ENCODE results near the gene NGEF.

NGEF gene

DNA sequence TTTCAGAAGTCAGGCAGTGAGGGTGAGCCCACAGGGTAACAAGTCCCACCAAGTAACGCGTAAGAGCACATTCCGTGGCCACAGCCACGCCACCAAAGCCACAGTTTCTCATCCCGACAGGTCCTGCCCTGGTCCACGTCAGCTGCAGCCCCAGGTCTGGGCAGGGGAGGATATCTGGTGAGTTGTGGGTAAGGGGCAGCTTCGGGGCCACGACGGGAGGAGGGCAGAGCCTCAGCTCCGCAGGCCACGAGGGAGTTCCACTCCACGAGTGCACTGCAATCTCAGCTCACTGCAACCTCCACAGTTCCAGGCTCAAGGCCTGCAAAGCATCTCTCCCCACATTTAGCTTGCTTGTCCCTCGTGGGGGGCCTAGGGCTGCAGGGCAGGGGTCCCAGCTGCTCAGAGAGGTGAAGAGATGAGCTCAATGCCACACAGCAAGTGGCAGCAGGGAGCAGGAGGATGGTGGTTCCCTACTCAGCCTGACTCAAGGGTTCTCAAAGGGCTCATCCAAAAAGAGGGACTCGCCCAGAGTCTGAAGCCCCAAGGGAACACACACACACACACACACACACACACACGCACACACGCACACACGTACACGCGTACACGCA is 130.4 kb downstream of the NGEF start:
- H3K4me2 ChIP-seq (ENCODE audit: low read depth, low read length, poor library complexity, severe bottlenecking), result no peak overlapping the region
- H3K9ac ChIP-seq (ENCODE audit: low read length), result no peak overlapping the region
- no peak for TF ChIP-seq EZH2phosphoT487 (conservative IDR thresholded peaks at IDR 0.05; ENCODE audit: low read length)
- TF ChIP-seq, protein P1, sequence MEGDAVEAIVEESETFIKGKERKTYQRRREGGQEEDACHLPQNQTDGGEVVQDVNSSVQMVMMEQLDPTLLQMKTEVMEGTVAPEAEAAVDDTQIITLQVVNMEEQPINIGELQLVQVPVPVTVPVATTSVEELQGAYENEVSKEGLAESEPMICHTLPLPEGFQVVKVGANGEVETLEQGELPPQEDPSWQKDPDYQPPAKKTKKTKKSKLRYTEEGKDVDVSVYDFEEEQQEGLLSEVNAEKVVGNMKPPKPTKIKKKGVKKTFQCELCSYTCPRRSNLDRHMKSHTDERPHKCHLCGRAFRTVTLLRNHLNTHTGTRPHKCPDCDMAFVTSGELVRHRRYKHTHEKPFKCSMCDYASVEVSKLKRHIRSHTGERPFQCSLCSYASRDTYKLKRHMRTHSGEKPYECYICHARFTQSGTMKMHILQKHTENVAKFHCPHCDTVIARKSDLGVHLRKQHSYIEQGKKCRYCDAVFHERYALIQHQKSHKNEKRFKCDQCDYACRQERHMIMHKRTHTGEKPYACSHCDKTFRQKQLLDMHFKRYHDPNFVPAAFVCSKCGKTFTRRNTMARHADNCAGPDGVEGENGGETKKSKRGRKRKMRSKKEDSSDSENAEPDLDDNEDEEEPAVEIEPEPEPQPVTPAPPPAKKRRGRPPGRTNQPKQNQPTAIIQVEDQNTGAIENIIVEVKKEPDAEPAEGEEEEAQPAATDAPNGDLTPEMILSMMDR (IDR thresholded peaks at IDR 0.05; ENCODE audit: insufficient read depth, low read length, poor library complexity, severe bottlenecking), result no peak
- no peaks in the 10 kb centered on the region for H3K79me2 ChIP-seq (ENCODE audit: insufficient read depth, low read length)
- H2AFZ ChIP-seq (ENCODE audit: low read depth, low read length, severe bottlenecking), result no peak overlapping the region
- no peaks in the 10 kb centered on the region for H3F3A ChIP-seq (ENCODE audit: insufficient read depth)
- H3K27me3 ChIP-seq (ENCODE audit: low read length), result no peaks in the 10 kb centered on the region
- H3K9me2 ChIP-seq (replicated peaks; ENCODE audit: insufficient read depth, low read length), result no peaks in the 10 kb centered on the region
- no peak overlapping the region for H3K4me3 ChIP-seq (ENCODE audit: insufficient read depth, low read length, poor library complexity, severe bottlenecking)
- H3K36me3 ChIP-seq (ENCODE audit: low read length), result no peaks in the 10 kb centered on the region
- no peak overlapping the region for H3K27ac ChIP-seq (ENCODE audit: low read depth, low read length)
- H4K20me1 ChIP-seq (ENCODE audit: low read depth, low read length), result no peaks in the 10 kb centered on the region
- no peaks in the 10 kb centered on the region for H3K9me3 ChIP-seq (ENCODE audit: insufficient read depth, low read length)

DNA sequence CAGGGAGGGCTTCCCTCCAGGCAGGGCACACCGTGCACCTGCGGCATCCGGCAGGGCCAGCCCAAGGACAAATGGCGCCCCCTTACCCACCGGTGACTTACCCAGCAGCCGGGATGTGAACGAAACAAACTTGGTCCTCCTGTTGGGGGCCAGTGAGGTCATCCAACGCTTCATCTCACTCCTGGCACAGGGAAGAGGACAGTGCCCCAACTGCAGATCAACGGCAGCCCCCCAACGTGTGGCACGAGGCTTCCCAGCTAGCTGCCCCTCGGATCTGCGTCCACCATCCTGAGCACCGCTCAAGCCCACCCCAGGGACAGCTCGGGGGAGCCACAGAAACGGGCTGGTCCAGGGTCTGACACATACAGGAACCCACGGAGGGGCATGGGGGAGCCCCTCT is 131.0 kb downstream of the NGEF start:
- H3K9me3 ChIP-seq (ENCODE audit: insufficient read depth, low read length), result no peaks in the 10 kb centered on the region
- no peaks in the 10 kb centered on the region for H3K36me3 ChIP-seq (ENCODE audit: low read length)
- no peaks in the 10 kb centered on the region for H3K79me2 ChIP-seq (ENCODE audit: insufficient read depth, low read length)
- H3F3A ChIP-seq (ENCODE audit: insufficient read depth), result no peaks in the 10 kb centered on the region
- H2AFZ ChIP-seq (ENCODE audit: low read depth, low read length, severe bottlenecking), result no peak overlapping the region
- no peak overlapping the region for H3K9ac ChIP-seq (ENCODE audit: low read length)
- no peak overlapping the region for H3K4me3 ChIP-seq (ENCODE audit: insufficient read depth, low read length, poor library complexity, severe bottlenecking)
- no peaks in the 10 kb centered on the region for H3K9me2 ChIP-seq (replicated peaks; ENCODE audit: insufficient read depth, low read length)
- no peak for TF ChIP-seq EZH2phosphoT487 (conservative IDR thresholded peaks at IDR 0.05; ENCODE audit: low read length)
- TF ChIP-seq, protein P1 (IDR thresholded peaks at IDR 0.05; ENCODE audit: insufficient read depth, low read length, poor library complexity, severe bottlenecking), result no peak
- H3K27me3 ChIP-seq (ENCODE audit: low read length), result no peaks in the 10 kb centered on the region
- no peak overlapping the region for H3K4me2 ChIP-seq (ENCODE audit: low read depth, low read length, poor library complexity, severe bottlenecking)
- no peak overlapping the region for H3K27ac ChIP-seq (ENCODE audit: low read depth, low read length)
- no peaks in the 10 kb centered on the region for H4K20me1 ChIP-seq (ENCODE audit: low read depth, low read length)

DNA sequence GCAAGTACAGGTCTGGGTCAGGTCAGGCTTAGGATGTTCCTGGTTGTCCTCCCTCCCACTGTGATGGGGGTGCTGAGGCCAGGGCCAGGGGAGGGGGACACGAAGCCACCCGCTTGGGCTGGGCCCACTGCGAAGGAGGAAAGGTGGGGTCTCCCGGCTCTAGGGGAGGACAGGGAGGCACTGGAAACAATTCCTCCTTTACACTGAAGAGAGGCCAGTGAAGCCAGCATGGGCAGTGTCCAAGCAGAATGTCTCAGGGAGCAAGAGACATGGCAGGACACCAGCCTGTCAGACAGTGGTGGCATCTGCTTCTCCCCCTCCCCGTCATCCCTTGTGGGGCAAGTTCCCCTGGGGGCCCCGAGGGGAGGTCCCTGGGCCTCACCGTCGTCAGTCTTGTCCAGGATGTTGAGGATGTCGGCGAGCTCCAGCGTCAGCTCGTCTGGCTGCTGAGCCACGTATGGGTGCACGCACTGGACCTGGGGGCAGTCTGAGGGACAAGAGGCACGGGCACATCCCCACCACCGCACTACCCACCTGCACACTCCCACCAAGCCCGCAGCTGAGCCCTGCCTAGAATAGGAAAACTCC is 132.2 kb downstream of the NGEF start:
- Histone ChIP-seq H3K79me2 (ENCODE audit: insufficient read depth, low read length) (no peaks in the 10 kb centered on the region), H3K9ac (ENCODE audit: low read length) (no peak overlapping the region), H3K4me2 (ENCODE audit: low read depth, low read length, poor library complexity, severe bottlenecking) (no peak overlapping the region), H3K27me3 (ENCODE audit: low read length) (no peaks in the 10 kb centered on the region), H4K20me1 (ENCODE audit: low read depth, low read length) (no peaks in the 10 kb centered on the region), H3K9me3 (ENCODE audit: insufficient read depth, low read length) (no peaks in the 10 kb centered on the region), H3K27ac (ENCODE audit: low read depth, low read length) (no peak overlapping the region), H3K4me3 (ENCODE audit: insufficient read depth, low read length, poor library complexity, severe bottlenecking) (no peak overlapping the region), H3F3A (ENCODE audit: insufficient read depth) (no peaks in the 10 kb centered on the region), H2AFZ (ENCODE audit: low read depth, low read length, severe bottlenecking) (no peak overlapping the region), H3K36me3 (ENCODE audit: low read length) (no peaks in the 10 kb centered on the region), H3K9me2 (replicated peaks; ENCODE audit: insufficient read depth, low read length) (no peaks in the 10 kb centered on the region)
- TF ChIP-seq, protein P1 (IDR thresholded peaks at IDR 0.05; ENCODE audit: insufficient read depth, low read length, poor library complexity, severe bottlenecking), result no peak
- no peak for TF ChIP-seq EZH2phosphoT487 (conservative IDR thresholded peaks at IDR 0.05; ENCODE audit: low read length)

Measured in SU-DHL-6 (cell line).